ENCODE results near the gene ELOVL3. TPM values are rescaled to one million over a fixed set of nuclear protein-coding genes. Genes with fewer than 3 reads are reported as not detected.

ELOVL3 gene
- total and polyA plus RNA-seq, 2 of the 13 experiments (the other 11 are each of a cell fraction or from before 2014, with no cell fraction given): 0.58 to 0.69 TPM

DNA sequence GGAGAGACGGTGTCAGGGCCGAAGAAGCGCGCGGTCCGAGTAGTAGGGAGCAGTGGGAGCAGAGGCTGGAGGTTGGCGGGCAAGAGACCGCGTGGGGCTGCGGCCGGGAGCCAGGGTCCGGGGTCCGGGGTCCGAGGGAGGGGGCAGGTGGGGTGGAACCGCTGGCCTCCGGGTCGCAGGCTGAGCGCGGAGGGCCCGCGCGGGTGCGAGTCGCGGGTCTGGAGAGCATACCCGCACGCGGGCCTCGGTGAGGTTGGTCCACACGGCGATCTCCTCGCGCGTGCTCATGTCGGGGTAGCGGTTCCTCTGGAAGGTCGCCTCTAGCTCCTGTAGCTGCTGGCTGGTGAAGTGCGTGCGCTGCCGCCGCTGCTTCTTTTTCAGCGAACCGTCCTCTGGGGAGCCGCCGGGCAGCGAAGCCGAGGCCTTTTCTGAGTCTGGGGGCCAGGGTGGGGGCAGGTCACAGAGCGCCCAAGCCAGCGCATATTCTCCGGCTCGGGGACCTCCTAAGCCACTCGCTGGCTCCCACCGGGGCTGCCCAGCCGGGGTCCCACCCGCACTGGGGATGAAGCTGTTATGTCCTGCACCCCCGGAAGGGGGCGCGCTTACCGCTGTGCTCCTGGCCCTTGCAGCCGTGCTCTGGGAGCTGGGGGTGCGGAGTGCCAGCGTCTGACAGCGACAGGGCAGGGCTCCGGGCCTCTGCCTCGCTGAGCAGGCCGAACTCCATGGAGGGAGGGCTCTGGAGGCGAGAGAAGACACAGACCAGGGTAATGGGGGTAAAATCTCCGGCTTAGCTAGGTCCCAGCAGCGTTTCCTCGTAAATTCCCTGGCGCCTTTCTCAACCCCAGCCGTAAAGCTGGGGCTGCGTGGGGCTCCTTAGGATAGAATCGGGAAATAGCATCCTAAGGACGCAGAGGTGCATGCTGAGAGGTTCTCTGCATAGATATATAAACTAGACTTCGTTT is 5.5 kb downstream of the ELOVL3 start (continued):
- TF ChIP-seq NONO (IDR thresholded peaks at IDR 0.05) (no peak), NONO (CRISPR knock-in tag; conservative IDR thresholded peaks at IDR 0.05) (peak; percentile 60; the same call in 1 of the 2 replicates), ARHGAP35 (CRISPR knock-in tag; IDR thresholded peaks at IDR 0.05; ENCODE audit: borderline replicate concordance) (no peak), GMEB1 (CRISPR knock-in tag; IDR thresholded peaks at IDR 0.05; ENCODE audit: borderline replicate concordance) (no peak), ZNF577 (CRISPR knock-in tag; IDR thresholded peaks at IDR 0.05; ENCODE audit: borderline replicate concordance, low read depth) (no peak), PHB2 (IDR thresholded peaks at IDR 0.05; ENCODE audit: partially characterized antibody) (no peak), ZNF530 (CRISPR knock-in tag; IDR thresholded peaks at IDR 0.05; ENCODE audit: low read depth) (no peak), ZNF331 (CRISPR knock-in tag; IDR thresholded peaks at IDR 0.05) (peak; percentile 18; the same call in 1 of the 2 replicates)
- TF ChIP-seq, protein P1, sequence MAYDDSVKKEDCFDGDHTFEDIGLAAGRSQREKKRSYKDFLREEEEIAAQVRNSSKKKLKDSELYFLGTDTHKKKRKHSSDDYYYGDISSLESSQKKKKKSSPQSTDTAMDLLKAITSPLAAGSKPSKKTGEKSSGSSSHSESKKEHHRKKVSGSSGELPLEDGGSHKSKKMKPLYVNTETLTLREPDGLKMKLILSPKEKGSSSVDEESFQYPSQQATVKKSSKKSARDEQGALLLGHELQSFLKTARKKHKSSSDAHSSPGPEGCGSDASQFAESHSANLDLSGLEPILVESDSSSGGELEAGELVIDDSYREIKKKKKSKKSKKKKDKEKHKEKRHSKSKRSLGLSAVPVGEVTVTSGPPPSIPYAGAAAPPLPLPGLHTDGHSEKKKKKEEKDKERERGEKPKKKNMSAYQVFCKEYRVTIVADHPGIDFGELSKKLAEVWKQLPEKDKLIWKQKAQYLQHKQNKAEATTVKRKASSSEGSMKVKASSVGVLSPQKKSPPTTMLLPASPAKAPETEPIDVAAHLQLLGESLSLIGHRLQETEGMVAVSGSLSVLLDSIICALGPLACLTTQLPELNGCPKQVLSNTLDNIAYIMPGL (CRISPR knock-in tag; IDR thresholded peaks at IDR 0.05; ENCODE audit: borderline replicate concordance in 1 of 2, low read depth in 1 of 2): peak; percentile 78 to 82; a peak in 3 of 4 replicates
- TF ChIP-seq, protein P2, sequence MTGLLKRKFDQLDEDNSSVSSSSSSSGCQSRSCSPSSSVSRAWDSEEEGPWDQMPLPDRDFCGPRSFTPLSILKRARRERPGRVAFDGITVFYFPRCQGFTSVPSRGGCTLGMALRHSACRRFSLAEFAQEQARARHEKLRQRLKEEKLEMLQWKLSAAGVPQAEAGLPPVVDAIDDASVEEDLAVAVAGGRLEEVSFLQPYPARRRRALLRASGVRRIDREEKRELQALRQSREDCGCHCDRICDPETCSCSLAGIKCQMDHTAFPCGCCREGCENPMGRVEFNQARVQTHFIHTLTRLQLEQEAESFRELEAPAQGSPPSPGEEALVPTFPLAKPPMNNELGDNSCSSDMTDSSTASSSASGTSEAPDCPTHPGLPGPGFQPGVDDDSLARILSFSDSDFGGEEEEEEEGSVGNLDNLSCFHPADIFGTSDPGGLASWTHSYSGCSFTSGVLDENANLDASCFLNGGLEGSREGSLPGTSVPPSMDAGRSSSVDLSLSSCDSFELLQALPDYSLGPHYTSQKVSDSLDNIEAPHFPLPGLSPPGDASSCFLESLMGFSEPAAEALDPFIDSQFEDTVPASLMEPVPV (CRISPR knock-in tag; IDR thresholded peaks at IDR 0.05): no peak
- TF ChIP-seq, protein P3, sequence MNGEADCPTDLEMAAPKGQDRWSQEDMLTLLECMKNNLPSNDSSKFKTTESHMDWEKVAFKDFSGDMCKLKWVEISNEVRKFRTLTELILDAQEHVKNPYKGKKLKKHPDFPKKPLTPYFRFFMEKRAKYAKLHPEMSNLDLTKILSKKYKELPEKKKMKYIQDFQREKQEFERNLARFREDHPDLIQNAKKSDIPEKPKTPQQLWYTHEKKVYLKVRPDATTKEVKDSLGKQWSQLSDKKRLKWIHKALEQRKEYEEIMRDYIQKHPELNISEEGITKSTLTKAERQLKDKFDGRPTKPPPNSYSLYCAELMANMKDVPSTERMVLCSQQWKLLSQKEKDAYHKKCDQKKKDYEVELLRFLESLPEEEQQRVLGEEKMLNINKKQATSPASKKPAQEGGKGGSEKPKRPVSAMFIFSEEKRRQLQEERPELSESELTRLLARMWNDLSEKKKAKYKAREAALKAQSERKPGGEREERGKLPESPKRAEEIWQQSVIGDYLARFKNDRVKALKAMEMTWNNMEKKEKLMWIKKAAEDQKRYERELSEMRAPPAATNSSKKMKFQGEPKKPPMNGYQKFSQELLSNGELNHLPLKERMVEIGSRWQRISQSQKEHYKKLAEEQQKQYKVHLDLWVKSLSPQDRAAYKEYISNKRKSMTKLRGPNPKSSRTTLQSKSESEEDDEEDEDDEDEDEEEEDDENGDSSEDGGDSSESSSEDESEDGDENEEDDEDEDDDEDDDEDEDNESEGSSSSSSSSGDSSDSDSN (CRISPR knock-in tag; IDR thresholded peaks at IDR 0.05): peak; percentile 55
- TF ChIP-seq, protein P4, sequence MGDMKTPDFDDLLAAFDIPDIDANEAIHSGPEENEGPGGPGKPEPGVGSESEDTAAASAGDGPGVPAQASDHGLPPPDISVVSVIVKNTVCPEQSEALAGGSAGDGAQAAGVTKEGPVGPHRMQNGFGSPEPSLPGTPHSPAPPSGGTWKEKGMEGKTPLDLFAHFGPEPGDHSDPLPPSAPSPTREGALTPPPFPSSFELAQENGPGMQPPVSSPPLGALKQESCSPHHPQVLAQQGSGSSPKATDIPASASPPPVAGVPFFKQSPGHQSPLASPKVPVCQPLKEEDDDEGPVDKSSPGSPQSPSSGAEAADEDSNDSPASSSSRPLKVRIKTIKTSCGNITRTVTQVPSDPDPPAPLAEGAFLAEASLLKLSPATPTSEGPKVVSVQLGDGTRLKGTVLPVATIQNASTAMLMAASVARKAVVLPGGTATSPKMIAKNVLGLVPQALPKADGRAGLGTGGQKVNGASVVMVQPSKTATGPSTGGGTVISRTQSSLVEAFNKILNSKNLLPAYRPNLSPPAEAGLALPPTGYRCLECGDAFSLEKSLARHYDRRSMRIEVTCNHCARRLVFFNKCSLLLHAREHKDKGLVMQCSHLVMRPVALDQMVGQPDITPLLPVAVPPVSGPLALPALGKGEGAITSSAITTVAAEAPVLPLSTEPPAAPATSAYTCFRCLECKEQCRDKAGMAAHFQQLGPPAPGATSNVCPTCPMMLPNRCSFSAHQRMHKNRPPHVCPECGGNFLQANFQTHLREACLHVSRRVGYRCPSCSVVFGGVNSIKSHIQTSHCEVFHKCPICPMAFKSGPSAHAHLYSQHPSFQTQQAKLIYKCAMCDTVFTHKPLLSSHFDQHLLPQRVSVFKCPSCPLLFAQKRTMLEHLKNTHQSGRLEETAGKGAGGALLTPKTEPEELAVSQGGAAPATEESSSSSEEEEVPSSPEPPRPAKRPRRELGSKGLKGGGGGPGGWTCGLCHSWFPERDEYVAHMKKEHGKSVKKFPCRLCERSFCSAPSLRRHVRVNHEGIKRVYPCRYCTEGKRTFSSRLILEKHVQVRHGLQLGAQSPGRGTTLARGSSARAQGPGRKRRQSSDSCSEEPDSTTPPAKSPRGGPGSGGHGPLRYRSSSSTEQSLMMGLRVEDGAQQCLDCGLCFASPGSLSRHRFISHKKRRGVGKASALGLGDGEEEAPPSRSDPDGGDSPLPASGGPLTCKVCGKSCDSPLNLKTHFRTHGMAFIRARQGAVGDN (CRISPR knock-in tag; IDR thresholded peaks at IDR 0.05): peak; percentile 41; the same call in 1 of the 2 replicates

All from HepG2 (cell line).